H1 (cell line): Measurements from ENCODE around the gene ATP11A. TPM values are rescaled to one million over a fixed set of nuclear protein-coding genes. Genes with fewer than 3 reads are reported as not detected.

ENCODE experiments used
- CTCF ChIA-PET: fragments of 300-600 bp; sonication (Branson Sonifier 250); formaldehyde crosslinking; loops from one replicate; lab custom pipeline; 2021; ENCODE audit not compliant: partially characterized antibody; lab: Charles Lee
- POLR2A ChIA-PET: fragments of 300-600 bp; sonication (Branson Sonifier 250); formaldehyde crosslinking; loops from one replicate; lab custom pipeline; 2021; ENCODE audit warnings: inconsistent platforms; ENCODE audit not compliant: partially characterized antibody; lab: Charles Lee
- DNase-seq, 2 experiments: peaks; one replicate each; pipeline versions ENCODE4 v3.0.0 to v3.0.0-alpha.2; 2010 to 2022; ENCODE audit warnings: low spot score in 2 of 2, low read depth in 1 of 2, mixed read lengths in 1 of 2
- FAIRE-seq: peaks from 2 replicates; lab custom pipeline; 2011; peaks lifted over from hg19 to GRCh38; lab: Jason Lieb, UNC
- H2AFZ ChIP-seq: 2 replicates; pipeline ENCODE4 v1.8.1; 2012; ENCODE audit warnings: low read length, inconsistent platforms
- H2AK5ac ChIP-seq: 2 replicates; pipeline ENCODE4 v1.6.1; 2013; ENCODE audit warnings: low read depth, low read length
- H2BK120ac ChIP-seq: replicated peaks from 2 replicates; pipeline ENCODE3; 2013; ENCODE audit warnings: low read depth, low read length, inconsistent platforms
- H2BK12ac ChIP-seq: 2 replicates; pipeline ENCODE4 v1.6.1; 2013; ENCODE audit warnings: low read depth, low read length
- H2BK15ac ChIP-seq: 2 replicates; pipeline ENCODE4 v1.6.1; 2013; ENCODE audit warnings: low read length
- H2BK20ac ChIP-seq: 2 replicates; pipeline ENCODE4 v1.6.1; 2013; ENCODE audit warnings: low read length
- H2BK5ac ChIP-seq: 2 replicates; pipeline ENCODE4 v1.6.1; 2013; ENCODE audit warnings: low read depth, low read length
- H3K14ac ChIP-seq: 2 replicates; pipeline ENCODE4 v1.6.1; 2013; ENCODE audit warnings: inconsistent platforms; ENCODE audit not compliant: insufficient read length
- H3K18ac ChIP-seq: 2 replicates; pipeline ENCODE4 v1.6.1; 2013; ENCODE audit warnings: low read length; ENCODE audit errors: extremely low read depth
- H3K23ac ChIP-seq: 2 replicates; pipeline ENCODE4 v1.6.1; 2013; ENCODE audit warnings: inconsistent platforms; ENCODE audit not compliant: insufficient read length
- H3K23me2 ChIP-seq: 2 replicates; pipeline ENCODE4 v1.6.1; 2013; ENCODE audit warnings: low read depth, low read length
- H3K27ac ChIP-seq: 2 replicates; pipeline ENCODE4 v1.6.1; 2011; ENCODE audit warnings: low read depth, low read length, inconsistent platforms
- H3K27me3 ChIP-seq, 4 experiments: replicated peaks in 1 of 4; 1 replicate in 1 of 4; 2 replicates in 3 of 4; pipeline versions ENCODE4 v1.6.1 to v1.8.1; 2011 to 2013; ENCODE audit warnings: low read length in 3 of 4, mild to moderate bottlenecking in 3 of 4, inconsistent platforms in 2 of 4, mixed read lengths in 2 of 4, moderate library complexity in 1 of 4; ENCODE audit not compliant: control insufficient read depth in 3 of 4, insufficient read depth in 3 of 4; ENCODE audit errors: extremely low read depth in 1 of 4
- H3K36me3 ChIP-seq, 4 experiments: 2 replicates each; pipeline versions ENCODE4 v1.6.1 to v1.8.1; 2011 to 2013; ENCODE audit warnings: mild to moderate bottlenecking in 4 of 4, low read length in 3 of 4, moderate library complexity in 2 of 4, control low read depth in 1 of 4, inconsistent platforms in 1 of 4; ENCODE audit not compliant: insufficient read depth in 4 of 4, control insufficient read depth in 2 of 4
- H3K4ac ChIP-seq: replicated peaks from 2 replicates; pipeline ENCODE3; 2013; ENCODE audit warnings: low read length, low read depth, mixed read lengths, inconsistent platforms; ENCODE audit not compliant: insufficient read length
- H3K4me1 ChIP-seq, 4 experiments: replicated peaks in 1 of 4; 1 replicate in 1 of 4; 2 replicates in 3 of 4; pipeline versions ENCODE4 v1.6.1 to v1.8.1; 2011 to 2013; ENCODE audit warnings: low read length in 3 of 4, inconsistent platforms in 2 of 4, mixed read lengths in 1 of 4; ENCODE audit not compliant: insufficient read depth in 4 of 4, control insufficient read depth in 3 of 4
- H3K4me2 ChIP-seq, 2 experiments: 2 replicates each; pipeline versions ENCODE4 v1.6.1 to v1.8.1; 2011 to 2013; ENCODE audit warnings: low read depth in 2 of 2, low read length in 2 of 2, control low read depth in 1 of 2, inconsistent platforms in 1 of 2, mild to moderate bottlenecking in 1 of 2; ENCODE audit not compliant: insufficient read depth in 1 of 2
- H3K4me3 ChIP-seq, 4 experiments: fragments of 200-600, 300-600 bp in 1 of 4; sonication (generic), shearing (Covaris generic), sonication (Bioruptor Twin) in 1 of 4; 2 replicates each; pipeline versions ENCODE4 v1.5.1 to v1.8.1; 2011 to 2016; ENCODE audit warnings: low read length in 4 of 4, low read depth in 3 of 4, control low read depth in 2 of 4, inconsistent platforms in 2 of 4, mild to moderate bottlenecking in 2 of 4, mixed read lengths in 1 of 4, moderate library complexity in 1 of 4; ENCODE audit not compliant: insufficient read depth in 2 of 4; ENCODE audit errors: extremely low read depth in 1 of 4
- H3K56ac ChIP-seq: replicated peaks from 2 replicates; pipeline ENCODE3; 2013; ENCODE audit warnings: low read depth, mild to moderate bottlenecking, mixed read lengths, low read length, inconsistent platforms; ENCODE audit not compliant: insufficient read length
- H3K79me1 ChIP-seq: 2 replicates; pipeline ENCODE4 v1.6.1; 2013; ENCODE audit warnings: low read depth, low read length, control low read depth
- H3K79me2 ChIP-seq, 2 experiments: 2 replicates each; pipeline versions ENCODE4 v1.6.1 to v1.8.1; 2012 to 2013; ENCODE audit warnings: low read length in 2 of 2, mild to moderate bottlenecking in 2 of 2, inconsistent platforms in 1 of 2; ENCODE audit not compliant: insufficient read depth in 2 of 2, control insufficient read depth in 1 of 2
- H3K9ac ChIP-seq, 4 experiments: replicated peaks in 1 of 4; 1 replicate in 1 of 4; 2 replicates in 3 of 4; pipeline versions ENCODE4 v1.6.1 to v1.8.1; 2011 to 2013; ENCODE audit warnings: low read depth in 3 of 4, low read length in 3 of 4, control low read depth in 2 of 4, mild to moderate bottlenecking in 2 of 4, moderate library complexity in 2 of 4, inconsistent platforms in 1 of 4; ENCODE audit errors: extremely low read depth in 1 of 4
- H3K9me3 ChIP-seq, 2 experiments: 2 replicates each; pipeline versions ENCODE4 v1.6.1 to v1.8.1; 2012 to 2013; ENCODE audit warnings: mild to moderate bottlenecking in 2 of 2, moderate library complexity in 2 of 2, control low read depth in 1 of 2, inconsistent platforms in 1 of 2, low read depth in 1 of 2, low read length in 1 of 2, mixed read lengths in 1 of 2; ENCODE audit not compliant: insufficient read depth in 2 of 2
- H4K20me1 ChIP-seq, 2 experiments: replicated peaks in 1 of 2; 2 replicates each; pipeline versions ENCODE3 to v1.8.1; 2011 to 2013; ENCODE audit warnings: inconsistent platforms in 2 of 2, low read length in 2 of 2, mild to moderate bottlenecking in 1 of 2; ENCODE audit not compliant: insufficient read depth in 2 of 2, control insufficient read depth in 1 of 2
- H4K5ac ChIP-seq: 2 replicates; pipeline ENCODE4 v1.6.1; 2013; ENCODE audit warnings: low read length, low read depth, mixed read lengths, inconsistent platforms; ENCODE audit not compliant: insufficient read length
- H4K8ac ChIP-seq: 2 replicates; pipeline ENCODE4 v1.8.0; 2013; ENCODE audit warnings: mild to moderate bottlenecking, moderate library complexity, low read length, inconsistent platforms; ENCODE audit not compliant: insufficient read depth; ENCODE audit errors: extremely low read depth
- H4K91ac ChIP-seq: replicated peaks from 2 replicates; pipeline ENCODE3; 2013; ENCODE audit warnings: low read length, mixed read lengths, inconsistent platforms; ENCODE audit not compliant: insufficient read length
- BCL11A ChIP-seq, 2 experiments: IDR thresholded peaks; one replicate each; pipeline ENCODE4 v1.6.1; 2011; ENCODE audit warnings: low read depth in 2 of 2, low read length in 2 of 2, mild to moderate bottlenecking in 2 of 2
- JUND ChIP-seq: IDR thresholded peaks from 2 replicates; pipeline ENCODE4 v1.6.1; 2011; ENCODE audit warnings: mild to moderate bottlenecking, improper control_type of control experiment, low read length
- WGBS, 2 experiments: shearing (Covaris generic) in 1 of 2; methylation state at CpG; one replicate each; pipeline versions ENCODE4 v1.1.6 to v1.1.7; 2013 to 2015; ENCODE audit warnings: low lambda C conversion rate in 2 of 2, mixed read lengths in 2 of 2, inconsistent platforms in 1 of 2, low coverage in 1 of 2, missing lambda C conversion rate in 1 of 2; ENCODE audit not compliant: insufficient replicate concordance in 2 of 2, insufficient coverage in 1 of 2, insufficient read length in 1 of 2; ENCODE audit errors: extremely low coverage in 1 of 2, missing lambda C conversion rate in 1 of 2; 5-methylcytosine and 5-hydroxymethylcytosine counted together
- polyA plus RNA-seq, 7 experiments: library from polyadenylated mRNA; depleted of rRNA in 3 of 7; stranded (reverse) in 5 of 7; unstranded in 2 of 7; fragments of >200 nt in 5 of 7; fragments of 200-250 nt in 2 of 7; gene quantifications; 1 replicate in 5 of 7; 2 replicates in 1 of 7; 4 replicates in 1 of 7; pipeline versions ENCODE4 v1.2.1 to v1.2.3, GENCODE V29; 2011 to 2013; ENCODE audit warnings: missing spikeins in 2 of 7, mixed read lengths in 2 of 7
- total RNA-seq: library from RNA; stranded (reverse); fragmentation: NEBNext Ultra II Directional; extraction: Animal tissue kit (Norgen Biotek cat#: 25700); gene quantifications from 2 replicates; pipeline ENCODE4 v1.2.1, GENCODE V29; 2021
- TF ChIP-seq, protein P1 (sequence below): IDR thresholded peaks from 2 replicates; pipeline ENCODE4 v1.6.1; 2011; ENCODE audit warnings: low read depth, mild to moderate bottlenecking, low read length; ENCODE audit not compliant: insufficient read depth

The ATP11A gene
- total and polyA plus RNA-seq, 2 of the 8 experiments (the other 6 are each of a cell fraction or from before 2014, with no cell fraction given): 28.8 to 72.9 TPM

DNA sequence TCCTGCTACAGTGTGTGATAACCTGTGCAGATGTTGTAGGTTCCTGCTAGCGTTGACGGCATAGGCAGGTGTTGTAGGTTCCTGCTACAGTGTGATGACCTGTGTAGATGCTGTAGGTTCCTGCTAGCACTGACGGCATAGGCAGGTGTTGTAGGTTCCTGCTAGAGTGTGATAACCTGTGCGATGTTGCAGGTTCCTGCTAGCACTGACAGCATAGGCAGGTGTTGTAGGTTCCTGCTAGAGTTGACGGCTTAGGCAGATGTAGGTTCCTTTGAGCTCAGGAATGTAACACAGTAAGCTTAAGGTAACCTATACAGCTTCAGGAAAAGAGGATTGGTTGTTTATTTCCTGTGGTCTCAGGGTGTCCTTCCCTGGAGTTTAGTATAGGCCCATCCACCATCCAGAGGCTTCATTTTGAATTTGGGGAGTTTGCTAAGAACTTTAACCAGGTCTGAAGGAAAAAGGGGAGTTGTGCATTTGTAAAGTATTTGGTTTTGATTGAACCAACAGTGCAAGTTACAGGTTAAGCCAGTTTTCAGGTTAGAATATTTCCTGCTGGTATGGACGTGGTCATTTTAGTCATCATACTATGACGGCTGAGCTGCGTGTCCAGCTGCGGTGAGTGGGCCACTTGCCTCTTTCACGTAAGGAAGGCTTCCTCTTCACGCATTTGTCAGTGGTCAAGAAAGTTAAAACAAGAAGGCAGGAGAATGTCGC is 53.8 kb downstream of the ATP11A start:
- Histone ChIP-seq H3K9ac (no peak overlapping the region; a peak in 1 of 7 replicates), H3K27ac (no peak overlapping the region)
- TF ChIP-seq JUND: no peak
- TF ChIP-seq BCL11A (IDR thresholded peaks at IDR 0.05; ENCODE audit: low read depth in 2 of 2, low read length in 2 of 2): no peak
- TF ChIP-seq, protein P1, sequence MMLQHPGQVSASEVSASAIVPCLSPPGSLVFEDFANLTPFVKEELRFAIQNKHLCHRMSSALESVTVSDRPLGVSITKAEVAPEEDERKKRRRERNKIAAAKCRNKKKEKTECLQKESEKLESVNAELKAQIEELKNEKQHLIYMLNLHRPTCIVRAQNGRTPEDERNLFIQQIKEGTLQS: no peak

More for the DNA sequence above, 53.8 kb downstream of the ATP11A start:
- ChIA-PET POLR2A (interaction anchor here (0.7 to 1.2 kb wide), 3 partner anchors 11 to 50 kb away, joined by 3 read pairs; no protein-coding TSS in a partner anchor), CTCF (interaction anchor here (0.9 to 1.9 kb wide), 3 partner anchors 10 to 131 kb away, joined by 4 to 8 read pairs (median 4); no protein-coding TSS in a partner anchor)
- Histone ChIP-seq H3K14ac (no peak overlapping the region), H2BK12ac (peak overlapping the region; percentile 60; the same call in 1 of the 2 replicates), H3K4me2 (no peak overlapping the region), H4K20me1 (peaks cover 4 to 14% of the 10 kb centered on the region in 2 experiments), H3K4me3 (no peak overlapping the region), H2BK120ac (no peak overlapping the region), H3K56ac (no peak overlapping the region), H3K4ac (peak overlapping the region; percentile 54), H2AFZ (no peak overlapping the region), H2BK15ac (peak overlapping the region; percentile 2; the same call in 1 of the 2 replicates), H3K36me3 (no peaks in the 10 kb centered on the region), H3K27me3 (no peaks in the 10 kb centered on the region), H2BK20ac (peak overlapping the region; percentile 34; the same call in 1 of the 2 replicates), H4K5ac (no peak overlapping the region), H3K9me3 (no peaks in the 10 kb centered on the region), H4K91ac (no peak overlapping the region), H3K79me1 (peaks cover 24% of the 10 kb centered on the region), H3K79me2 (peaks cover 0 to 93% of the 10 kb centered on the region in 2 experiments; a peak in 3 of 4 replicates), H3K18ac (0 out of 2 replicates have a peak overlapping the region, but pooled peaks have one; percentile 27), H3K23me2 (no peaks in the 10 kb centered on the region), H2BK5ac (peak overlapping the region; percentile 54; the same call in 1 of the 2 replicates), H3K4me1 (peaks cover 3 to 15% (median 9%) of the 10 kb centered on the region in 4 experiments; a peak in 5 of 7 replicates), H4K8ac (no peak overlapping the region; the same call in 1 of the 2 replicates), H2AK5ac (peak overlapping the region; percentile 91), H3K23ac (no peak overlapping the region)
- 82% methylated on average over 12 of the region's 12 CpGs; no CpG with 5 or more reads in 1 of the 2 experiments for WGBS, 2 experiments
- DNase-seq (no peak), FAIRE-seq (no peak)
